ENCODE measurements around the gene NSUN5.

DNA sequence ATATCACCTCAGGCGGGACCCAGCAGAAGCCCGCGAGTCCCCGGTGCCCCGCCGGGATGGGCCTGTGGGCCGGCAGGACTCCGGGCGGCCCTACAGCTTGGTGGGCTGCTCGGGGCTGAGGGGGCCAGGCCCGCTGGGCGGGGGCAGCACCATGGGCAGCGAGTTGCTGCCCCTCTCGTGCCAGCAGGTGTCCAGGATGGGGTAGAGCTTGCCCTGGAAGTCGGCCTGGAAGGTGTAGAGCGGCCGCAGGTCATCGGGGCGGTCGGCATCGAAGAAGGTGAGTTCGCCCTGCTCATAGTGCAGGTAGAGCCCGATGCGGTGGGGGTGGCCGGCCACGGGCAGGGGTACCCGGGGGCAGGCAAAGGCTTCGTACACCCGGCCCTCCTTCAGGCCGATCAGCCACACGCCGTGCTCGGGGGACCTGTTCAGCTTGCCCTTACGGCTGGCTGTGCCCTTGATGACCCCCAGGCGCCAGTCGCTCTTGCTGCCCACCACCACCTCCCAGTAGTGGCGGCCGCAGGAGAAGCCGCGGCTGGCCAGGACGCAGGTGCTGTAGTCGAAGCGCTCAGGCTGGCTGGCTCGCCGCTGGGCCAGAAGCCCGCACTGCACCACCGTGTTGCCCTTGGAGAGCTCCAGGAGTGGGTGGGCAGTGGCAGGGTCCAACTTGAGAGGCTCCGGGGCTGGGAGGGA, 4.3 kb upstream of the NSUN5 start:
- no peak for TF ChIP-seq EZH2 (IDR thresholded peaks at IDR 0.05; ENCODE audit: low read length, missing control alignments)
- no peak for TF ChIP-seq CTCF (conservative IDR thresholded peaks at IDR 0.05 in 1 of 2, IDR thresholded peaks at IDR 0.05 in 1 of 2; ENCODE audit: low read depth in 1 of 2, low read length in 2 of 2)

Measured in fibroblast of lung (primary cell).